HepG2 (cell line): ENCODE measurements around the gene NEDD8. TPM values are rescaled to one million over a fixed set of nuclear protein-coding genes. Genes with fewer than 3 reads are reported as not detected.

Experiments
- AHR ChIP-seq: IDR thresholded peaks from 2 replicates; pipeline ENCODE4 v1.6.1; 2018; ENCODE audit warnings: missing genetic modification reagents, missing compliant biosample characterization
- ARID4A ChIP-seq: sonication (generic); formaldehyde crosslinking; IDR thresholded peaks from 2 replicates; pipeline ENCODE4 v1.5.0; 2020; ENCODE audit warnings: mild to moderate bottlenecking, missing genetic modification reagents, borderline replicate concordance
- ATAD3A ChIP-seq: sonication (generic); formaldehyde crosslinking; IDR thresholded peaks from 2 replicates; pipeline ENCODE4 v1.4.0; 2020; ENCODE audit warnings: missing genetic modification reagents
- E2F5 ChIP-seq: sonication (generic); formaldehyde crosslinking; conservative IDR thresholded peaks from 2 replicates; pipeline ENCODE4 v1.4.0; 2020; ENCODE audit warnings: missing genetic modification reagents
- GMEB2 ChIP-seq: IDR thresholded peaks from 2 replicates; pipeline ENCODE4 v1.6.1; 2016; ENCODE audit warnings: missing biosample characterization, missing genetic modification reagents, low read depth
- HIC2 ChIP-seq: sonication (generic); formaldehyde crosslinking; IDR thresholded peaks from 2 replicates; pipeline ENCODE4 v1.9.0; 2022; ENCODE audit warnings: low read depth, missing genetic modification reagents
- HOXA9 ChIP-seq: sonication (generic); formaldehyde crosslinking; IDR thresholded peaks from 2 replicates; pipeline ENCODE4 v1.8.1; 2022; ENCODE audit warnings: missing genetic modification reagents, mild to moderate bottlenecking, moderate library complexity, borderline replicate concordance
- MATR3 ChIP-seq: sonication (generic); formaldehyde crosslinking; IDR thresholded peaks from 2 replicates; pipeline ENCODE4 v1.4.0; 2020; ENCODE audit warnings: missing genetic modification reagents
- NR2F2 ChIP-seq: IDR thresholded peaks from 2 replicates; pipeline ENCODE4 v1.6.1; 2012; ENCODE audit warnings: low read depth, inconsistent platforms, borderline replicate concordance
- PBX3 ChIP-seq: sonication (generic); formaldehyde crosslinking; IDR thresholded peaks from 2 replicates; pipeline ENCODE4 v1.8.1; 2023; ENCODE audit warnings: missing genetic modification reagents, inconsistent platforms, borderline replicate concordance
- SMC3 ChIP-seq: IDR thresholded peaks from 2 replicates; pipeline ENCODE4 v1.6.1; 2011; ENCODE audit warnings: low read length, improper control_type of control experiment
- SOX13 ChIP-seq, 3 experiments: fragments of 450-650 bp in 1 of 3; sonication (generic) in 1 of 3; formaldehyde crosslinking in 1 of 3; IDR thresholded peaks in 2 of 3; conservative IDR thresholded peaks in 1 of 3; 2 replicates each; pipeline versions ENCODE4 v1.5.0 to v1.6.1; 2016 to 2020; ENCODE audit warnings: antibody characterized with exemption in 1 of 3, mild to moderate bottlenecking in 1 of 3, missing compliant biosample characterization in 1 of 3, missing genetic modification reagents in 1 of 3, moderate library complexity in 1 of 3
- SSRP1 ChIP-seq: IDR thresholded peaks from 2 replicates; pipeline ENCODE4 v1.6.1; 2016; ENCODE audit warnings: control low read depth
- ZFP36L1 ChIP-seq: sonication (generic); formaldehyde crosslinking; IDR thresholded peaks from 2 replicates; pipeline ENCODE4 v1.8.0; 2022; ENCODE audit warnings: mild to moderate bottlenecking, missing genetic modification reagents, moderate library complexity
- ZMAT3 ChIP-seq: sonication (generic); formaldehyde crosslinking; conservative IDR thresholded peaks from 2 replicates; pipeline ENCODE4 v1.7.0; 2021; ENCODE audit warnings: missing genetic modification reagents
- ZNF235 ChIP-seq: sonication (generic); formaldehyde crosslinking; IDR thresholded peaks from 2 replicates; pipeline ENCODE4 v1.8.1; 2023; ENCODE audit warnings: mild to moderate bottlenecking, missing genetic modification reagents, borderline replicate concordance
- ZNF24 ChIP-seq: fragments of 450-650 bp; IDR thresholded peaks from 2 replicates; pipeline ENCODE4 v1.6.1; 2017; ENCODE audit warnings: antibody characterized with exemption, mild to moderate bottlenecking
- ZNF772 ChIP-seq: sonication (generic); formaldehyde crosslinking; IDR thresholded peaks from 2 replicates; pipeline ENCODE4 v1.5.0; 2020; ENCODE audit warnings: mild to moderate bottlenecking, missing genetic modification reagents
- polyA plus RNA-seq, 8 experiments: library from polyadenylated mRNA; depleted of rRNA in 3 of 8; stranded (reverse) in 7 of 8; unstranded in 1 of 8; fragments of >200 nt; fragmentation: Illumina TruSeq in 4 of 8; extraction: Trizol in 4 of 8; gene quantifications; 2 replicates each; pipeline versions ENCODE4 v1.2.1 to v1.2.3, GENCODE V29; 2011 to 2016; ENCODE audit warnings: low read depth in 4 of 8, missing spikeins in 1 of 8, mixed read lengths in 1 of 8; ENCODE audit not compliant: insufficient read depth in 1 of 8
- total RNA-seq, 5 experiments: library from RNA; depleted of rRNA; stranded (reverse); fragments of >200 nt; fragmentation: Illumina TruSeq; extraction: Trizol; gene quantifications; 2 replicates each; pipeline ENCODE4 v1.2.3, GENCODE V29; 2016; ENCODE audit warnings: low read depth in 1 of 5

The NEDD8 gene
- total and polyA plus RNA-seq, 2 of the 13 experiments (the other 11 are each of a cell fraction or from before 2014, with no cell fraction given): 535 to 713 TPM

- TF ChIP-seq ARID4A (CRISPR knock-in tag) (peak; percentile 98), E2F5 (no peak), HOXA9 (CRISPR knock-in tag) (peak; percentile 82; the same call in 1 of the 2 replicates), AHR (CRISPR knock-in tag) (peak; percentile 99), SOX13 (IDR thresholded peaks at IDR 0.05) (0 out of 2 replicates have a peak, but pooled peaks have one; percentile 35), SOX13 (CRISPR knock-in tag; conservative IDR thresholded peaks at IDR 0.05 in 1 of 2, IDR thresholded peaks at IDR 0.05 in 1 of 2) (peak; percentile 80 to 85), GMEB2 (CRISPR knock-in tag) (0 out of 2 replicates have a peak, but pooled peaks have one; percentile 10), NR2F2 (no peak), ATAD3A (CRISPR knock-in tag) (peak; percentile 73), MATR3 (no peak), ZNF235 (peak; percentile 85), SMC3 (peak; percentile 73; the same call in 1 of the 2 replicates), ZNF24 (no peak), PBX3 (CRISPR knock-in tag) (no peak), HIC2 (CRISPR knock-in tag) (peak; percentile 89; the same call in 1 of the 2 replicates), ZFP36L1 (CRISPR knock-in tag) (peak; percentile 99), ZNF772 (CRISPR knock-in tag) (peak; percentile 100), ZMAT3 (CRISPR knock-in tag) (peak; percentile 97), SSRP1 (CRISPR knock-in tag) (peak; percentile 97)
These were observed 16.4 kb downstream of the NEDD8 start, which contains the start of gene MDP1 (continued) for GRCh38 chr14:24215495-24216344.
